DMS153 treated with DMSO at 0.1 percent for 48 hours (cell line): ENCODE measurements around the gene HECA.
"Not testable (repeated sequence)": the region's sequence is repeated elsewhere in the genome, so short reads cannot be mapped to it uniquely, and the experiment has no call there.

ENCODE experiments used
- DNase-seq: peaks from one replicate; lab custom pipeline; 2025; ENCODE audit not compliant: unreplicated experiment; lab: John Stamatoyannopoulos, UW

Gene HECA

GRCh38 chr6:139134817-139135577, at the start of gene HECA:
TSS of gene HECA (plus strand) at chr6:139135080. CDS start at chr6:139135397, 317 bp downstream.
- DNase-seq: peak; percentile 80

GRCh38 chr6:139091826-139092225, 43.1 kb upstream of the HECA start:
- DNase-seq: no peak

GRCh38 chr6:139099984-139100383, 34.9 kb upstream of the HECA start:
- DNase-seq: no peak

- no peak for DNase-seq
Measured at GRCh38 chr6:139107051-139107450, 27.8 kb upstream of the HECA start.

GRCh38 chr6:139108378-139108777, 26.5 kb upstream of the HECA start:
- no peak for DNase-seq

GRCh38 chr6:139109558-139109957, 25.3 kb upstream of the HECA start:
- no peak for DNase-seq

GRCh38 chr6:139112146-139112545, 22.7 kb upstream of the HECA start:
- DNase-seq: no peak

- no peak for DNase-seq
Measured at GRCh38 chr6:139112561-139112960, 22.3 kb upstream of the HECA start.

- peak; percentile 40 for DNase-seq
Measured at GRCh38 chr6:139114746-139115145, 20.1 kb upstream of the HECA start.

- DNase-seq: no peak
Measured at GRCh38 chr6:139115989-139116758, 18.7 kb upstream of the HECA start.

GRCh38 chr6:139117734-139118133, 17.1 kb upstream of the HECA start:
- no peak for DNase-seq

- no peak for DNase-seq
Measured at GRCh38 chr6:139119552-139119951, 15.3 kb upstream of the HECA start.

- DNase-seq: not testable (repeated sequence)
Measured at GRCh38 chr6:139122823-139123222, 12.1 kb upstream of the HECA start.

- no peak for DNase-seq
Measured at GRCh38 chr6:139124887-139125672, 9.8 kb upstream of the HECA start.

GRCh38 chr6:139126255-139126654, 8.6 kb upstream of the HECA start:
- DNase-seq: no peak

GRCh38 chr6:139126931-139127330, 7.9 kb upstream of the HECA start:
- no peak for DNase-seq

GRCh38 chr6:139129284-139129683, 5.6 kb upstream of the HECA start:
- no peak for DNase-seq

- no peak for DNase-seq
Measured at GRCh38 chr6:139131736-139132280, 3.1 kb upstream of the HECA start.

- DNase-seq: no peak
Measured at GRCh38 chr6:139133262-139134063, 1.4 kb upstream of the HECA start.

- DNase-seq: no peak
Measured at GRCh38 chr6:139134064-139134395, 850 bp upstream of the HECA start.
